Keratinocyte (primary cell): ENCODE data around the gene ACACB. TPM values are rescaled to one million over a fixed set of nuclear protein-coding genes. Genes with fewer than 3 reads are reported as not detected.
"Not testable (repeated sequence)": the region's sequence is repeated elsewhere in the genome, so short reads cannot be mapped to it uniquely, and the experiment has no call there.

Source experiments
- DNase-seq: peaks from one replicate; pipeline ENCODE4 v3.0.0-alpha.2; 2011; ENCODE audit warnings: low read depth, missing footprints, low spot score
- FAIRE-seq: peaks from 2 replicates; lab custom pipeline; 2011; peaks lifted over from hg19 to GRCh38; lab: Jason Lieb, UNC
- H2AFZ ChIP-seq: 2 replicates; pipeline ENCODE4 v1.6.0; 2012; ENCODE audit warnings: low read length, control low read depth, inconsistent platforms; ENCODE audit not compliant: control insufficient read depth
- H3K27ac ChIP-seq: 2 replicates; pipeline ENCODE4 v1.5.1; 2011; ENCODE audit warnings: low read length; ENCODE audit not compliant: control insufficient read depth, insufficient read depth
- H3K27me3 ChIP-seq: 3 replicates; pipeline ENCODE4 v1.6.0; 2011; ENCODE audit warnings: low read length; ENCODE audit not compliant: control insufficient read depth, insufficient read depth; ENCODE audit errors: extremely low read depth
- H3K36me3 ChIP-seq, 2 experiments: 2 replicates in 1 of 2; 3 replicates in 1 of 2; pipeline ENCODE4 v1.5.1; 2011; ENCODE audit warnings: low read length in 2 of 2, mild to moderate bottlenecking in 1 of 2; ENCODE audit not compliant: control insufficient read depth in 2 of 2, insufficient read depth in 2 of 2; ENCODE audit errors: extremely low read depth in 1 of 2
- H3K4me1 ChIP-seq: 3 replicates; pipeline ENCODE4 v1.5.1; 2011; ENCODE audit warnings: low read length; ENCODE audit not compliant: control insufficient read depth, insufficient read depth; ENCODE audit errors: extremely low read depth
- H3K4me2 ChIP-seq: 3 replicates; pipeline ENCODE4 v1.6.0; 2011; ENCODE audit warnings: low read depth, low read length; ENCODE audit not compliant: control insufficient read depth, insufficient read depth; ENCODE audit errors: extremely low read depth
- H3K4me3 ChIP-seq, 3 experiments: fragments of 200-600 bp in 1 of 3; sonication (generic) in 1 of 3; 2 replicates in 2 of 3; 3 replicates in 1 of 3; pipeline ENCODE4 v1.5.1; 2011 to 2016; ENCODE audit warnings: low read length in 3 of 3, mild to moderate bottlenecking in 3 of 3, control low read depth in 2 of 3, inconsistent platforms in 1 of 3, low read depth in 1 of 3, mixed read lengths in 1 of 3, mixed run types in 1 of 3, moderate library complexity in 1 of 3; ENCODE audit not compliant: control insufficient read depth in 2 of 3, insufficient read depth in 2 of 3; ENCODE audit errors: extremely low read depth in 1 of 3
- H3K79me2 ChIP-seq: 2 replicates; pipeline ENCODE4 v1.6.0; 2012; ENCODE audit warnings: low read length; ENCODE audit not compliant: control insufficient read depth, insufficient read depth
- H3K9ac ChIP-seq: 3 replicates; pipeline ENCODE4 v1.6.0; 2011; ENCODE audit warnings: low read length; ENCODE audit not compliant: control insufficient read depth, insufficient read depth; ENCODE audit errors: extremely low read depth
- H3K9me1 ChIP-seq: 3 replicates; pipeline ENCODE4 v1.6.0; 2011; ENCODE audit warnings: low read length; ENCODE audit not compliant: control insufficient read depth, insufficient read depth; ENCODE audit errors: extremely low read depth
- H3K9me3 ChIP-seq: 2 replicates; pipeline ENCODE4 v1.5.1; 2012; ENCODE audit warnings: low read depth, low read length; ENCODE audit not compliant: control insufficient read depth
- H4K20me1 ChIP-seq: 3 replicates; pipeline ENCODE4 v1.6.0; 2011; ENCODE audit warnings: low read length; ENCODE audit not compliant: control insufficient read depth, insufficient read depth; ENCODE audit errors: extremely low read depth
- EZH2 ChIP-seq: IDR thresholded peaks from one replicate; pipeline ENCODE4 v1.6.1; 2012; ENCODE audit warnings: inconsistent platforms, mild to moderate bottlenecking, low read length, moderate library complexity
- dilution Hi-C: fragments of 300-500 bp; cut with MboI; formaldehyde crosslinking; loops from one replicate; pipeline ENCODE4 v1.7.0; 2020; ENCODE audit warnings: low sequenced_read_pairs; ENCODE audit not compliant: extremely low pct_ligation_motif_present
- polyA plus RNA-seq, 5 experiments: library from polyadenylated mRNA; depleted of rRNA in 3 of 5; stranded (reverse) in 3 of 5; stranded (forward) in 1 of 5; unstranded in 1 of 5; fragments of >200 nt; gene quantifications; 1 replicate in 1 of 5; 2 replicates in 3 of 5; 3 replicates in 1 of 5; pipeline versions ENCODE4 v1.2.1 to v1.2.3, GENCODE V29; 2011 to 2012; ENCODE audit warnings: missing spikeins in 2 of 5, low read depth in 1 of 5, low replicate concordance in 1 of 5
- TF ChIP-seq, protein P1 (sequence below), 3 experiments: IDR thresholded peaks in 1 of 3; conservative IDR thresholded peaks in 1 of 3; optimal IDR thresholded peaks in 1 of 3; 2 replicates in 2 of 3; 3 replicates in 1 of 3; pipeline versions ENCODE3 to v1.5.1; 2011; ENCODE audit warnings: low read length in 3 of 3, mild to moderate bottlenecking in 3 of 3, moderate library complexity in 2 of 3, control low read depth in 1 of 3, inconsistent platforms in 1 of 3; ENCODE audit not compliant: insufficient read depth in 2 of 3; ENCODE audit errors: extremely low read depth in 1 of 3

ACACB gene
- polyA plus RNA-seq, 1 donor (not counting 4 experiments of a cell fraction or from before 2014, with no cell fraction given), result 1.3 TPM

DNA sequence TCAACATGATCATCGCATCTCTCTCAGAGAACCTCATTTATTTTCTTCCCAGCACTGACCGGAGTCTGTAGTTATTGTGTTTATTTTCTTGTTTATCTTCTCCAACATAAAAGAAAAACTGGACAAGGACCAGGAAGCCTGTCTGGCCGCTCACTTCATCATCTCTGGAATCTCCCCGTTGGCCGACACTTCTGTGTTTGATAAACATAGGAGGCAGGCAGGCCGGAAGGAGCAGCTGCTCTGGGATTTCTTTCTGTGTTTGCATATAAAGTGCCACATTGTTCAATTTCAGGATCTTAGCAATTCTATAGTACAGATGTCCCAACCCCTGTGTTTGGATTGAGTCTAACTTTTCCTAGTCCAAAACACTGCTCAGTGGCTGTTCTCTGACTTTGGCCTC lies 53.3 kb downstream of the ACACB start:
- H4K20me1 ChIP-seq, result no peaks in the 10 kb centered on the region
- H3K4me1 ChIP-seq, result no peaks in the 10 kb centered on the region
- H2AFZ ChIP-seq, result no peak overlapping the region
- DNase-seq (no peak), FAIRE-seq (no peak)
- H3K9me1 ChIP-seq, result no peaks in the 10 kb centered on the region
- H3K9me3 ChIP-seq, result no peaks in the 10 kb centered on the region
- H3K4me3 ChIP-seq, result no peak overlapping the region
- TF ChIP-seq, protein P1, sequence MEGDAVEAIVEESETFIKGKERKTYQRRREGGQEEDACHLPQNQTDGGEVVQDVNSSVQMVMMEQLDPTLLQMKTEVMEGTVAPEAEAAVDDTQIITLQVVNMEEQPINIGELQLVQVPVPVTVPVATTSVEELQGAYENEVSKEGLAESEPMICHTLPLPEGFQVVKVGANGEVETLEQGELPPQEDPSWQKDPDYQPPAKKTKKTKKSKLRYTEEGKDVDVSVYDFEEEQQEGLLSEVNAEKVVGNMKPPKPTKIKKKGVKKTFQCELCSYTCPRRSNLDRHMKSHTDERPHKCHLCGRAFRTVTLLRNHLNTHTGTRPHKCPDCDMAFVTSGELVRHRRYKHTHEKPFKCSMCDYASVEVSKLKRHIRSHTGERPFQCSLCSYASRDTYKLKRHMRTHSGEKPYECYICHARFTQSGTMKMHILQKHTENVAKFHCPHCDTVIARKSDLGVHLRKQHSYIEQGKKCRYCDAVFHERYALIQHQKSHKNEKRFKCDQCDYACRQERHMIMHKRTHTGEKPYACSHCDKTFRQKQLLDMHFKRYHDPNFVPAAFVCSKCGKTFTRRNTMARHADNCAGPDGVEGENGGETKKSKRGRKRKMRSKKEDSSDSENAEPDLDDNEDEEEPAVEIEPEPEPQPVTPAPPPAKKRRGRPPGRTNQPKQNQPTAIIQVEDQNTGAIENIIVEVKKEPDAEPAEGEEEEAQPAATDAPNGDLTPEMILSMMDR (optimal IDR thresholded peaks at IDR 0.05 in 1 of 3, IDR thresholded peaks at IDR 0.05 in 1 of 3, conservative IDR thresholded peaks at IDR 0.05 in 1 of 3; ENCODE audit: extremely low read depth in 1 of 3, insufficient read depth in 2 of 3, low read length in 3 of 3), result no peak
- TF ChIP-seq EZH2, result no peak
- no peak overlapping the region for H3K27ac ChIP-seq
- peaks cover 0 to 4% of the 10 kb centered on the region in 2 experiments for H3K36me3 ChIP-seq
- H3K79me2 ChIP-seq, result no peaks in the 10 kb centered on the region
- H3K4me2 ChIP-seq, result no peak overlapping the region
- dilution Hi-C loops, result no loop called here
- no peak overlapping the region for H3K9ac ChIP-seq
- no peaks in the 10 kb centered on the region for H3K27me3 ChIP-seq

DNA sequence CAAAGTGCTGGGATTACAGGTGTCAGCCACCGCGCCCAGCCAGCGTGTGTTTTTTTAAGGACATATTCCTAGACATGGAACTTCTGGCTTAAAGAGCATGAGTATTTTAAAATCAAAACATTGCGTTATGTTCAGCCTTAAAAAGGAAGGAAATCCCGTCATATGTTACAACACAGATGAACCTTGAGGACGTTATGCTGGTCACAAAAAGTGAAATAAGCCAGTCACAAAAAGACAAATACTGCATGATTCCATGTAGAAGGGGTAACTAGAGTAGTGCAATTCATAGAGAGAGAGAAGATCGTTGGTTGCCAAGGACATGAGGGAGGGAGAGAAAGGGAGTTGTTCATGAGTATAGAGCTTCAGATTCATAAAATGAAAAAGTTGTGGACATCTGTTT lies 53.9 kb downstream of the ACACB start:
- H3K9ac ChIP-seq, result no peak overlapping the region
- no peak for FAIRE-seq
- H3K9me3 ChIP-seq, result no peaks in the 10 kb centered on the region
- no peaks in the 10 kb centered on the region for H4K20me1 ChIP-seq
- no peaks in the 10 kb centered on the region for H3K4me1 ChIP-seq
- H3K27me3 ChIP-seq, result no peaks in the 10 kb centered on the region
- no peaks in the 10 kb centered on the region for H3K9me1 ChIP-seq
- peaks cover 0 to 4% of the 10 kb centered on the region in 2 experiments for H3K36me3 ChIP-seq
- H3K27ac ChIP-seq, result no peak overlapping the region
- no peak overlapping the region for H2AFZ ChIP-seq
- TF ChIP-seq, protein P1 (optimal IDR thresholded peaks at IDR 0.05 in 1 of 3, IDR thresholded peaks at IDR 0.05 in 1 of 3, conservative IDR thresholded peaks at IDR 0.05 in 1 of 3; ENCODE audit: extremely low read depth in 1 of 3, insufficient read depth in 2 of 3, low read length in 3 of 3), result no peak
- TF ChIP-seq EZH2, result no peak
- dilution Hi-C loops, result no loop called here
- no peaks in the 10 kb centered on the region for H3K79me2 ChIP-seq
- DNase-seq, result no peak
- H3K4me2 ChIP-seq, result no peak overlapping the region
- H3K4me3 ChIP-seq, result no peak overlapping the region

DNA sequence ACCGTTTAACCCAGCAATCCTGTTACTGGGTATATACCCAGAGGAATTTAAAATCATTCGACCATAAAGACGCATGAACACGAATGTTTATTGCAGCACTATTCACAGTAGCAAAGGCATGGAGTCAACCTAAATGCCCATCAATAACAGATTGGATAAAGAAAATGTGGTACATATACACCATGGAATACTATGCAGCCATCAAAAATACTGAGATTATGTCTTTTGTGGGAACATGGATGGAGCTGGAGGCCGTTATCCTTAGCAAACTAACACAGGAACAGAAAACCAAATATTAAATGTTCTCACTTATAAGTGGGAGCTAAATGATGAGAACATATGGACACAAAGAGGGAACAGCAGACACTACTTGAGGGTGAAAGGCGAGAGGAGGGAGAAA lies 56.4 kb downstream of the ACACB start:
- H3K4me1 ChIP-seq, H2AFZ ChIP-seq, H3K9ac ChIP-seq, FAIRE-seq, DNase-seq, H3K4me2 ChIP-seq, H3K36me3 ChIP-seq, H3K4me3 ChIP-seq, H3K27ac ChIP-seq, dilution Hi-C loops, H4K20me1 ChIP-seq, H3K9me1 ChIP-seq, H3K27me3 ChIP-seq, H3K79me2 ChIP-seq, H3K9me3 ChIP-seq: not testable (repeated sequence)
